ENCODE data around the gene ZNF444. TPM values are rescaled to one million over a fixed set of nuclear protein-coding genes. Genes with fewer than 3 reads are reported as not detected.
"Not testable (repeated sequence)": the region's sequence is repeated elsewhere in the genome, so short reads cannot be mapped to it uniquely, and the experiment has no call there.

The ZNF444 gene
- total and polyA plus RNA-seq, 2 donors (not counting 1 experiment from before 2014, with no cell fraction given) = 6.4 to 17.5 TPM

- no peaks in the 10 kb centered on the region for H3K4me1 ChIP-seq (ENCODE audit: control insufficient read depth, extremely low read depth, insufficient read depth, low read length)
- H3K4me3 ChIP-seq (replicated peaks in 1 of 4; ENCODE audit: control extremely low read depth in 1 of 4, insufficient read depth in 1 of 4, low read depth in 3 of 4, low read length in 4 of 4) = no peak overlapping the region
- H3K4me2 ChIP-seq (ENCODE audit: extremely low read depth, insufficient read depth, low read length) = no peak overlapping the region
- H3K9me3 ChIP-seq (ENCODE audit: control insufficient read depth, insufficient read depth, low read depth, low read length) = no peaks in the 10 kb centered on the region
- H3K79me2 ChIP-seq (ENCODE audit: control insufficient read depth, insufficient read depth, low read length) = peaks cover 4% of the 10 kb centered on the region
- DNase-seq (ENCODE audit: low read depth in 2 of 2) = no peak
- no peak overlapping the region for H3K27ac ChIP-seq (ENCODE audit: insufficient read depth, low read length)
- TF ChIP-seq CTCF (conservative IDR thresholded peaks at IDR 0.05 in 1 of 2, IDR thresholded peaks at IDR 0.05 in 1 of 2; ENCODE audit: low read depth in 1 of 2, low read length in 2 of 2) = no peak
- TF ChIP-seq EZH2 (IDR thresholded peaks at IDR 0.05; ENCODE audit: low read length, missing control alignments) = no peak
- H3K36me3 ChIP-seq (ENCODE audit: control insufficient read depth, insufficient read depth, low read length) = peaks cover 4% of the 10 kb centered on the region
- H3K9ac ChIP-seq (ENCODE audit: insufficient read depth, low read length) = no peak overlapping the region
- no peaks in the 10 kb centered on the region for H3K27me3 ChIP-seq (ENCODE audit: control insufficient read depth, insufficient read depth, low read length)
- H2AFZ ChIP-seq (ENCODE audit: low read length) = no peak overlapping the region
- H4K20me1 ChIP-seq (ENCODE audit: control insufficient read depth, extremely low read depth, insufficient read depth, low read length) = no peaks in the 10 kb centered on the region
Observed at GRCh38 chr19:56148096-56148495, 7.0 kb downstream of the ZNF444 start.

GRCh38 chr19:56148955-56149655, 8.0 kb downstream of the ZNF444 start:
- not testable (repeated sequence) for H2AFZ ChIP-seq (ENCODE audit: low read length); H3K27ac ChIP-seq (ENCODE audit: insufficient read depth, low read length); H4K20me1 ChIP-seq (ENCODE audit: control insufficient read depth, extremely low read depth, insufficient read depth, low read length); H3K27me3 ChIP-seq (ENCODE audit: control insufficient read depth, insufficient read depth, low read length); H3K9me3 ChIP-seq (ENCODE audit: control insufficient read depth, insufficient read depth, low read depth, low read length); H3K9ac ChIP-seq (ENCODE audit: insufficient read depth, low read length); H3K4me3 ChIP-seq (replicated peaks in 1 of 4; ENCODE audit: control extremely low read depth in 1 of 4, insufficient read depth in 1 of 4, low read depth in 3 of 4, low read length in 4 of 4); H3K36me3 ChIP-seq (ENCODE audit: control insufficient read depth, insufficient read depth, low read length); H3K4me1 ChIP-seq (ENCODE audit: control insufficient read depth, extremely low read depth, insufficient read depth, low read length); H3K4me2 ChIP-seq (ENCODE audit: extremely low read depth, insufficient read depth, low read length); DNase-seq (ENCODE audit: low read depth in 2 of 2); H3K79me2 ChIP-seq (ENCODE audit: control insufficient read depth, insufficient read depth, low read length)

- H3K27ac ChIP-seq (ENCODE audit: insufficient read depth, low read length) = no peak overlapping the region
- H3K9me3 ChIP-seq (ENCODE audit: control insufficient read depth, insufficient read depth, low read depth, low read length) = no peaks in the 10 kb centered on the region
- H3K4me3 ChIP-seq (replicated peaks in 1 of 4; ENCODE audit: control extremely low read depth in 1 of 4, insufficient read depth in 1 of 4, low read depth in 3 of 4, low read length in 4 of 4) = no peak overlapping the region
- no peak for TF ChIP-seq EZH2 (IDR thresholded peaks at IDR 0.05; ENCODE audit: low read length, missing control alignments)
- TF ChIP-seq CTCF (conservative IDR thresholded peaks at IDR 0.05 in 1 of 2, IDR thresholded peaks at IDR 0.05 in 1 of 2; ENCODE audit: low read depth in 1 of 2, low read length in 2 of 2) = no peak
- H3K4me2 ChIP-seq (ENCODE audit: extremely low read depth, insufficient read depth, low read length) = no peak overlapping the region
- no peak overlapping the region for H3K9ac ChIP-seq (ENCODE audit: insufficient read depth, low read length)
- H2AFZ ChIP-seq (ENCODE audit: low read length) = no peak overlapping the region
- no peaks in the 10 kb centered on the region for H3K79me2 ChIP-seq (ENCODE audit: control insufficient read depth, insufficient read depth, low read length)
- H3K4me1 ChIP-seq (ENCODE audit: control insufficient read depth, extremely low read depth, insufficient read depth, low read length) = no peaks in the 10 kb centered on the region
- H3K27me3 ChIP-seq (ENCODE audit: control insufficient read depth, insufficient read depth, low read length) = no peaks in the 10 kb centered on the region
- no peaks in the 10 kb centered on the region for H4K20me1 ChIP-seq (ENCODE audit: control insufficient read depth, extremely low read depth, insufficient read depth, low read length)
- peaks cover 4% of the 10 kb centered on the region for H3K36me3 ChIP-seq (ENCODE audit: control insufficient read depth, insufficient read depth, low read length)
- DNase-seq (ENCODE audit: low read depth in 2 of 2) = no peak
Observed at GRCh38 chr19:56149656-56150038, 8.6 kb downstream of the ZNF444 start.
